WTC11 (cell line): Measurements from ENCODE around the gene ZC3H12D. TPM values are rescaled to one million over a fixed set of nuclear protein-coding genes. Genes with fewer than 3 reads are reported as not detected.

Experiments used
- ATAC-seq: fragments of 200-7000 bp; cut with Tn5 transposase; 2 replicates; pipeline ENCODE4 v1.10.0; 2021; ENCODE audit warnings: mild to moderate bottlenecking, moderate library complexity
- CTCF ChIA-PET: fragments of 300-600 bp; sonication (Branson Sonifier 250); formaldehyde crosslinking; loops from one replicate; lab custom pipeline; 2021; ENCODE audit warnings: antibody characterized with exemption; lab: Charles Lee
- POLR2A ChIA-PET: fragments of 350-600 bp; sonication (Branson Sonifier 250); formaldehyde crosslinking; loops from one replicate; lab custom pipeline; 2021; ENCODE audit warnings: antibody characterized with exemption; lab: Charles Lee
- DNase-seq: peaks from one replicate; pipeline ENCODE4 v3.0.0; 2021; ENCODE audit warnings: low spot score
- H3K27ac Mint-ChIP-seq: 2 replicates; pipeline ENCODE4 v1.8.0; 2021; ENCODE audit warnings: mixed read lengths
- H3K27me3 Mint-ChIP-seq: 2 replicates; pipeline ENCODE4 v1.8.0; 2021; ENCODE audit warnings: low read depth, mild to moderate bottlenecking, moderate library complexity, mixed read lengths
- H3K36me3 Mint-ChIP-seq: 2 replicates; pipeline ENCODE4 v1.8.0; 2021; ENCODE audit warnings: mixed read lengths
- H3K4me1 Mint-ChIP-seq: 2 replicates; pipeline ENCODE4 v1.8.0; 2022; ENCODE audit warnings: mixed read lengths
- H3K4me3 Mint-ChIP-seq: 2 replicates; pipeline ENCODE4 v1.8.0; 2021; ENCODE audit warnings: mild to moderate bottlenecking, moderate library complexity, mixed read lengths
- H3K9me3 Mint-ChIP-seq: 2 replicates; pipeline ENCODE4 v1.8.0; 2021; ENCODE audit warnings: mixed read lengths
- ELF4 ChIP-seq: sonication (generic); formaldehyde crosslinking; IDR thresholded peaks from 2 replicates; pipeline ENCODE4 v1.8.1; 2022; ENCODE audit warnings: low read depth, mild to moderate bottlenecking, moderate library complexity, missing genetic modification reagents
- GRHL2 ChIP-seq: fragments of 250-450 bp; sonication (Bioruptor Pico); IDR thresholded peaks from 2 replicates; pipeline ENCODE4 v1.8.0; 2022; ENCODE audit warnings: mild to moderate bottlenecking, moderate library complexity; ENCODE audit not compliant: insufficient replicate concordance, severe bottlenecking
- HMGA2 ChIP-seq: fragments of 250-450 bp; sonication (Bioruptor Pico); IDR thresholded peaks from 2 replicates; pipeline ENCODE4 v1.4.0; 2021; ENCODE audit warnings: mild to moderate bottlenecking, moderate library complexity
- IRF2 ChIP-seq: sonication (generic); formaldehyde crosslinking; IDR thresholded peaks from 2 replicates; pipeline ENCODE4 v1.8.0; 2022; ENCODE audit warnings: low read depth, missing genetic modification reagents, borderline replicate concordance
- NFE2L1 ChIP-seq: sonication (generic); formaldehyde crosslinking; IDR thresholded peaks from 2 replicates; pipeline ENCODE4 v1.8.1; 2023; ENCODE audit warnings: missing genetic modification reagents
- NR3C1 ChIP-seq: sonication (generic); formaldehyde crosslinking; conservative IDR thresholded peaks from 2 replicates; pipeline ENCODE4 v1.8.1; 2023; ENCODE audit warnings: low read depth, mild to moderate bottlenecking, missing genetic modification reagents
- PREB ChIP-seq: sonication (generic); formaldehyde crosslinking; IDR thresholded peaks from 2 replicates; pipeline ENCODE4 v1.8.1; 2022; ENCODE audit warnings: mild to moderate bottlenecking, missing genetic modification reagents, moderate library complexity, borderline replicate concordance
- SP1 ChIP-seq: sonication (generic); formaldehyde crosslinking; conservative IDR thresholded peaks from 2 replicates; pipeline ENCODE4 v1.8.1; 2022; ENCODE audit warnings: missing genetic modification reagents
- TCF7 ChIP-seq: sonication (generic); formaldehyde crosslinking; IDR thresholded peaks from 2 replicates; pipeline ENCODE4 v1.8.0; 2022; ENCODE audit warnings: mild to moderate bottlenecking, low read depth, missing genetic modification reagents, moderate library complexity
- TEAD1 ChIP-seq: sonication (generic); formaldehyde crosslinking; IDR thresholded peaks from 2 replicates; pipeline ENCODE4 v1.8.0; 2022; ENCODE audit warnings: mild to moderate bottlenecking, missing genetic modification reagents
- ZNF416 ChIP-seq: fragments of 250-450 bp; sonication (Bioruptor Pico); IDR thresholded peaks from 2 replicates; pipeline ENCODE4 v1.9.0; 2021; ENCODE audit warnings: mild to moderate bottlenecking, inconsistent platforms
- ZSCAN18 ChIP-seq: fragments of 250-450 bp; sonication (Bioruptor Pico); IDR thresholded peaks from 2 replicates; pipeline ENCODE4 v2.1.2; 2022; ENCODE audit warnings: mild to moderate bottlenecking, moderate library complexity
- total RNA-seq: library from RNA; stranded (reverse); gene quantifications from 3 replicates; pipeline ENCODE4 v1.2.3, GENCODE V29; 2021
- TF ChIP-seq, protein P1 (sequence below): sonication (generic); formaldehyde crosslinking; IDR thresholded peaks from 2 replicates; pipeline ENCODE4 v1.8.1; 2022; ENCODE audit warnings: low read depth, missing genetic modification reagents, borderline replicate concordance
- TF ChIP-seq, protein P2 (sequence below): sonication (generic); formaldehyde crosslinking; IDR thresholded peaks from 2 replicates; pipeline ENCODE4 v1.8.1; 2023; ENCODE audit warnings: mild to moderate bottlenecking, missing genetic modification reagents
- TF ChIP-seq, protein P3 (sequence below): sonication (generic); formaldehyde crosslinking; IDR thresholded peaks from 2 replicates; pipeline ENCODE4 v1.8.1; 2022; ENCODE audit warnings: low read depth, mild to moderate bottlenecking, moderate library complexity, missing genetic modification reagents, borderline replicate concordance
- TF ChIP-seq, protein P4 (sequence below): fragments of 250-450 bp; sonication (Bioruptor Pico); IDR thresholded peaks from 2 replicates; pipeline ENCODE4 v1.9.0; 2021; ENCODE audit warnings: moderate library complexity, mild to moderate bottlenecking, inconsistent platforms, borderline replicate concordance
- TF ChIP-seq, protein P5 (sequence below): fragments of 250-450 bp; sonication (Bioruptor Pico); conservative IDR thresholded peaks from 2 replicates; pipeline ENCODE4 v1.9.0; 2021; ENCODE audit warnings: mild to moderate bottlenecking

Gene ZC3H12D
- total RNA-seq, 1 experiment from 2014 or later: 0.13 TPM

DNA sequence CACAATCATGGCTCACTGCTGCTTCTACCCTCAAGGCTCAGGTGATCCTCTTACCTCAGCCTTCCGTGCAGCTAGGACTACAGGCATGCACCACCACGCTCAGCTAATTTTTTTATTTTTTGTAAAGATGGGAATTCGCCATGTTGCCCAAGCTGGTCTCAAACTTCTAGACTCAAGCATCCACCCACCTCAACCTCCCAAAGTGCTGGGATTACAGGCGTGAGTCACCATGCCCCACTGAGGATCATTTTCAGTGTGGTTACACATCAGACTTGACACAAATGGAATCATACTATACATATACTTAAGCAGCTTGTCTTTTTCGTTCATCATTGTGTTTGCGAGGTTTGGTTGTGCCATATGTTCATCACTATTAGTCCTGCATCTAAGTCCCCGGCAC lies 26.6 kb downstream of the ZC3H12D start:
- Mint-ChIP-seq H3K4me3 (no peak overlapping the region), H3K27ac (no peak overlapping the region), H3K27me3 (peaks cover 5% of the 10 kb centered on the region), H3K9me3 (no peaks in the 10 kb centered on the region), H3K4me1 (no peaks in the 10 kb centered on the region), H3K36me3 (no peaks in the 10 kb centered on the region)
- DNase-seq (no peak), ATAC-seq (no peak)
- TF ChIP-seq, protein P1, sequence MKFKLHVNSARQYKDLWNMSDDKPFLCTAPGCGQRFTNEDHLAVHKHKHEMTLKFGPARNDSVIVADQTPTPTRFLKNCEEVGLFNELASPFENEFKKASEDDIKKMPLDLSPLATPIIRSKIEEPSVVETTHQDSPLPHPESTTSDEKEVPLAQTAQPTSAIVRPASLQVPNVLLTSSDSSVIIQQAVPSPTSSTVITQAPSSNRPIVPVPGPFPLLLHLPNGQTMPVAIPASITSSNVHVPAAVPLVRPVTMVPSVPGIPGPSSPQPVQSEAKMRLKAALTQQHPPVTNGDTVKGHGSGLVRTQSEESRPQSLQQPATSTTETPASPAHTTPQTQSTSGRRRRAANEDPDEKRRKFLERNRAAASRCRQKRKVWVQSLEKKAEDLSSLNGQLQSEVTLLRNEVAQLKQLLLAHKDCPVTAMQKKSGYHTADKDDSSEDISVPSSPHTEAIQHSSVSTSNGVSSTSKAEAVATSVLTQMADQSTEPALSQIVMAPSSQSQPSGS (CRISPR knock-in tag): no peak
- TF ChIP-seq ZSCAN18 (CRISPR knock-in tag): no peak
- TF ChIP-seq GRHL2 (CRISPR knock-in tag): no peak
- TF ChIP-seq ELF4: no peak
- no peak for TF ChIP-seq NR3C1 (CRISPR knock-in tag)
- no peak for TF ChIP-seq NFE2L1
- TF ChIP-seq ZNF416: no peak
- no peak for TF ChIP-seq SP1 (CRISPR knock-in tag)
- no peak for TF ChIP-seq TCF7
- no peak for TF ChIP-seq HMGA2 (CRISPR knock-in tag)
- TF ChIP-seq, protein P2, sequence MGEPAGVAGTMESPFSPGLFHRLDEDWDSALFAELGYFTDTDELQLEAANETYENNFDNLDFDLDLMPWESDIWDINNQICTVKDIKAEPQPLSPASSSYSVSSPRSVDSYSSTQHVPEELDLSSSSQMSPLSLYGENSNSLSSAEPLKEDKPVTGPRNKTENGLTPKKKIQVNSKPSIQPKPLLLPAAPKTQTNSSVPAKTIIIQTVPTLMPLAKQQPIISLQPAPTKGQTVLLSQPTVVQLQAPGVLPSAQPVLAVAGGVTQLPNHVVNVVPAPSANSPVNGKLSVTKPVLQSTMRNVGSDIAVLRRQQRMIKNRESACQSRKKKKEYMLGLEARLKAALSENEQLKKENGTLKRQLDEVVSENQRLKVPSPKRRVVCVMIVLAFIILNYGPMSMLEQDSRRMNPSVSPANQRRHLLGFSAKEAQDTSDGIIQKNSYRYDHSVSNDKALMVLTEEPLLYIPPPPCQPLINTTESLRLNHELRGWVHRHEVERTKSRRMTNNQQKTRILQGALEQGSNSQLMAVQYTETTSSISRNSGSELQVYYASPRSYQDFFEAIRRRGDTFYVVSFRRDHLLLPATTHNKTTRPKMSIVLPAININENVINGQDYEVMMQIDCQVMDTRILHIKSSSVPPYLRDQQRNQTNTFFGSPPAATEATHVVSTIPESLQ (CRISPR knock-in tag): no peak
- TF ChIP-seq TEAD1 (CRISPR knock-in tag): no peak
- no peak for TF ChIP-seq PREB
- TF ChIP-seq, protein P3, sequence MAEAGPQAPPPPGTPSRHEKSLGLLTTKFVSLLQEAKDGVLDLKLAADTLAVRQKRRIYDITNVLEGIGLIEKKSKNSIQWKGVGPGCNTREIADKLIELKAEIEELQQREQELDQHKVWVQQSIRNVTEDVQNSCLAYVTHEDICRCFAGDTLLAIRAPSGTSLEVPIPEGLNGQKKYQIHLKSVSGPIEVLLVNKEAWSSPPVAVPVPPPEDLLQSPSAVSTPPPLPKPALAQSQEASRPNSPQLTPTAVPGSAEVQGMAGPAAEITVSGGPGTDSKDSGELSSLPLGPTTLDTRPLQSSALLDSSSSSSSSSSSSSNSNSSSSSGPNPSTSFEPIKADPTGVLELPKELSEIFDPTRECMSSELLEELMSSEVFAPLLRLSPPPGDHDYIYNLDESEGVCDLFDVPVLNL: no peak
- TF ChIP-seq, protein P4, sequence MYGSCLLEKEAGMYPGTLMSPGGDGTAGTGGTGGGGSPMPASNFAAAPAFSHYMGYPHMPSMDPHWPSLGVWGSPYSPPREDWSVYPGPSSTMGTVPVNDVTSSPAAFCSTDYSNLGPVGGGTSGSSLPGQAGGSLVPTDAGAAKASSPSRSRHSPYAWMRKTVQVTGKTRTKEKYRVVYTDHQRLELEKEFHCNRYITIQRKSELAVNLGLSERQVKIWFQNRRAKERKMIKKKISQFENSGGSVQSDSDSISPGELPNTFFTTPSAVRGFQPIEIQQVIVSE (CRISPR knock-in tag): no peak
- TF ChIP-seq, protein P5, sequence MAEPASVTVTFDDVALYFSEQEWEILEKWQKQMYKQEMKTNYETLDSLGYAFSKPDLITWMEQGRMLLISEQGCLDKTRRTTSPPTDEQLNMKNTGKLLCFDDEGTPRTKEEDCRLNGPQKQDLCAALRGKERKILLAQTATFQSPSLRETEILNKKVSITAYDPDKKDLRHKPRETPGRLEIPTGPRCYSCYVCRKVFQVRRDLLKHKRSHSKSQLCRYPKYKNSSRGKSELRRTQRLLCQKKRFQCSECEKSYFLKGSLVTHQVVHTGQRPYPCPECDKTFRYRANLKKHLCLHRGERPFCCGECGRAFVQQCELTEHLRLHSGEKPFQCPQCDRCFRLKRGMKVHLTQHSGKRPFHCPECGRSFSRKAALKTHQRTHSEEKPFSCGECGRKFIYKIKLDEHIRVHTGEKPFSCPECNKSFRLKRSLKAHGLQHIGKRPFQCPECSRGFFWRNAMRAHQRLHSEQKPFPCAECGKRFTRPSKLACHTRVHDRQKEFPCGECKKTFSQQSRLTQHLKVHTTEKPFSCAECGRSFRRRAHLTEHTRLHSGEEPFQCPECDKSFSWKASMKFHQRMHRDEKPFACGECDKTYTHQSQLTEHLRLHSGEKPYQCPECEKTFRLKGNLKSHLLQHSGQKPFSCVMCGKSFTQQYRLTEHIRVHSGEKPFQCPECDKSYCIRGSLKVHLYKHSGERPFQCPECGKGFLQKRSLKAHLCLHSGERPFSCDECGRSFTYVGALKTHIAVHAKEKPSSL (CRISPR knock-in tag): no peak
- TF ChIP-seq IRF2 (CRISPR knock-in tag): no peak
- POLR2A ChIA-PET: no interaction called here
- CTCF ChIA-PET: interaction anchor here (1.4 kb wide), 1 partner anchor 26 kb away, joined by 4 read pairs; no protein-coding TSS in a partner anchor
